HK-2 (cell line): Measurements from ENCODE around the gene CHD3.
A peak's percentile ranks its signal among the peaks of the same experiment; 100 is the strongest.

Source experiments
- DNase-seq: peaks from one replicate; pipeline ENCODE4 v3.0.0-alpha.2; 2018; ENCODE audit not compliant: unreplicated experiment

CHD3 gene

DNA sequence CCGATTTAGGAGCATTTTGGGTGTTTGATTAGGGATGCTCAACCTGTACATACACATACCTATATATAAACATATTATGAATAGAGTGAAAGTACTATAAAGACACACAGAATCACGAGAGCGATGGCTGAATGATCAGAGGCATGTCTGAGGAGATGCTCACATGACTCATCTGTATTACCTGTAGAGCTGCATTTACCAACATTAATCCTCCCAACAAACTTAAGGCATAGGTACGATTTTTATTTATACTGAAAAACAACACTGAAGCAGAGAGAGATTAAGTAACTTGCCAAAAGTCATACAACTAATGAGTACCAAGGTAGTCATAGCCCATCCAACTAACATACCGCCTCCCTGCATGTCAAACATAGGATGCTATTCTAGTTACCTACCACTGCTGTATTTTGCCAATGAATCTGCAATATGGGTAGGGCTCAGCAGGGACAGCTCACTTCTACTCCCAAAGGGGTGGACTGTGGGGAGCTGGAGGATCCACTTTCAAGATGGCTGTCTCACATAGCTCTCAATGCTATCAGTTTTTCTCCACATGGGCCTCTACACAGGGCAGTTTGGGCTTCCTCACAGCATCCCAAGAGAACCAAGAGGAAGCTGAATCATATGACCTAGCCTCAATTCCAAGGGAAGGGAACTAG, 23.5 kb upstream of the CHD3 start:
- no peak for DNase-seq

- no peak for DNase-seq
Measured at GRCh38 chr17:7867881-7868329, 20.7 kb upstream of the CHD3 start.

GRCh38 chr17:7873051-7873450, 15.5 kb upstream of the CHD3 start:
- no peak for DNase-seq

GRCh38 chr17:7875804-7876370, 12.7 kb upstream of the CHD3 start:
- no peak for DNase-seq

DNA sequence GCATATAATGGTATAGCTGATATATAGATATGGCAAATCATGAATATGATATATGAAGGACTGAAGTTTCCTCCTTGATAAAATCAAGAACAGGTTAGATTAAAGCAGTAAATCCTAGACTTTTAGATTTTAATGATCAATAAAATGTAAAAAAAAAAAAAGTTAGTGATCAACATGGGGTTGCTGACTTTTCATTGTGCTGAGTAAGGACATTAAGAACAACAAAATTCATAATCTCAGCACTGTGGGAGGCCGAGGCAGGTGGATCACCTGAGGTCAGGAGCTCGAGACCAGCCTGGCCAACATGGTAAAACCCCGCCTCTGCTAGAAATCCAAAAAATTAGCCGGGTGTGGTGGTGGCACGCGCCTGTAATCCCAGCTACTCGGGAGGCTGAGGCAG, 10.4 kb upstream of the CHD3 start:
- no peak for DNase-seq

DNA sequence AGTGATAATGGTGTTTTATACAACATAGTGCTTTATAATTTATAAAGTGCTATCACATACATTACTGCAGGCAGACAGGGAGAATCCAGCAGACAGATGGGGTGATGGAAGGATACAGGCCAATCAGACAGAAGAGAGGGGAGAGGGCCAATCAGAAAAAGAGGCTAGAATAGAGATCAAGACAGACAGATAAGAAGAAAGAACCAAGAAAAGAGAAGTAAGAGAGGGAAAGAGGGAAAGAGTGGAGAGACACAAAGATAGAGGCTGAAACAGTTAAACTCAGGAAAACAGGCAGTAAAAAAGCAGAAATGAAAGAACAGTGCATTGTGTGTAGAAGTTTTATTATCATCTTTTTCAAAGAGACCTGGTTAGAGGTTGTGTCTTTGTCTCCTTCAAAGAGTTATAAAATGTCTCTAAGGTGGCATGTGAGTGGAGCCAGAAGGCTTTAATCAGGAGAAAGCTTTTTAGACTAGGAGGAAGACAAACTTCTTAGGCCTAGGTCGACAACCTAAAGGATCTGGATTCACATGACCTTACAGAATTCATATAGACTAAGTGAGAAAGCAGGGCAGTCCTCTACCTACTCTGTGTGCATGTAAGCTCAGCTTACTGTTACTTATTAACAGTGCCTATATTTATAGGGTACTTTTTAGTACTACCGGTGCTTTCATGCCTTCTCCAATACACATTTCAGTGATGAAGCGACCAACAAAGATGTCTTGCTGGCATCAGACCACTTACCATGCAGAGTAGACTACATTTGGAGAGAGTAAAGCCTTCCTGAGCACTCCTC, 8.3 kb upstream of the CHD3 start:
- DNase-seq = no peak

DNA sequence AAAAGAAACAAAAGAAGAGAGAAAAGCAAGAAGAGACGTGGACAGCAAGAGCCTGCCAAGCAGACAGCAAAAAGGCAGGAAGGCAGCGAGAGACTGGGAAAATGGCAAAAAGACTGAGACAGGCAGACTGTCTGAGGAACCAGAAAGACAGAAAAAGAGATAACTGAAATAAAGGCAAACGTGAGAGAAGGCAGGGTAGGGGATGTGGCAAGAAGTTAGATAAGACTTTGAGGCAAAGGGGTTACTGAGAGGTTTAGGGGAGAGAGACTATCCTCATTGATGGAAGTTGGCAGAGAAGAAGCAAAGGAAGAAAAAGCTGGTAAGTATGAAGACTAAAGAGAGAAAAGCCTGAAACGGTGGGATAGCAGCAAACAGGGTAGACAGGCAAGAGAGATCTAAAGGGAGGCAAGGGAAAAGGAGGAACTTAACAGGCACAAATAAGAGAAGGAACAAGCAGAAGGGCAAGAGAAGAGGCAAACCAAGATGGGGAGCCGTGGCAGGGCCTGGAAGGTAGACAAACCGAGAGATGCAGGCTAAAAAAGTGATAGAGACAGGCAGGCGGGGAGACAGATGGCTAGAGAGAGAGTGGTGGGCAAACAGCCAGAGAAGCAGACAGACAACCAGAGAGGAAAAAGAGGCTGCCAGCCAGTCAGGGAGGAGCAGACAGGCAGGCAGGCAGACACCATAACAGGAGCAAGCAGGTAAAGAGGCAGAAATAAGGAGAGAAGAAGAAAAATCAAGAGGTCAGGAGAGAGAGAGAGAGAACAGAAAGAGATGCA, 7.1 kb upstream of the CHD3 start:
- no peak for DNase-seq

DNA sequence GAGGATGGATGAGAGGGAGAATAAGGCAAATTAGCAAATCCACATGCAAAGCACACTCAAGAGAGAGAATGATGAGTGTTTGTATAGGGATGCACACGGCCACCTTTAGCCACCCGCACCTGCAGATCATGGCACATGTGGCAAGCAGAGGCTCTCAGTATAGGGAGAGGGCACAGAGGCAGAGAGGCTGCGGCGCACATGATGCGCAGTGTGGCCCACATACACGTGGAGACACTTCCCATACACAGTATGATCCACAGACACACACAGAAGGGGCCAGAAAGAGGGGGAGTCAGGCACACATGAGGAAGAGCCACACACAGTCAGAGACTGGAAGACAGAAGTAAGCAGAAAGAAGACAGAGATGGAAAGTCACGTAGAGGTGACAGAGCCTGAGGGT, 6.5 kb upstream of the CHD3 start:
- no peak for DNase-seq

GRCh38 chr17:7882629-7883028, 6.0 kb upstream of the CHD3 start:
- no peak for DNase-seq

DNA sequence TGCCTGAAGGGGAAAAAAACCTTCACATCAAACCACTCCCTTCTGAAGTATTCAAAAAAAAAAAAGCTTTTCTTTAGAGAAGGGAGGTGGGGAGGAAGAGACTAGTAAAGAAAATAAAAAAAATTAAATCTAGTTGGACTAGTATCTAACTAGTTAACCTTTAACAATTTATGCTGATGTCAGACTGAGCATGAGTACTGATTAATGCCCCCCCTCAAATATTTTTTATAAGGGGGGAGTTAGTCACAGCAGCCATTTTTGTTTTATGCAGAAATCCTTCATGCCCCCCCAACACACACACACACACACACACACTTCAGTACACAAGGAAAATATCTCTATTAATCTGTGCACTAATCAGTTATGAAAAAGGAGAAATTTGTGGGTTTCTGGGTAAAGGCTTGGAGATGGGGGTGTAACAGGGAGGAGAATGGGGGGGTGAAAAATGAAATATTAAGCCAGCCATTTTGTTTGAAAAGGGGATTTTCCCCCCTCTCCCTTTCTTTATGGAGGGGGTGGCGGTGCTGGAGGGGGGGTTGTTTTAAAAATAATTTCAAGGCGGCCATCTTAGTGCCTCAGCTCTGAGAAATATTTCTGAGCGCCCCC, 4.7 kb upstream of the CHD3 start:
- DNase-seq = no peak

- peak; percentile 51 for DNase-seq
Measured at GRCh38 chr17:7884581-7885366, 3.8 kb upstream of the CHD3 start.

GRCh38 chr17:7885367-7886226, 3.0 kb upstream of the CHD3 start:
- peak; percentile 50 for DNase-seq

DNA sequence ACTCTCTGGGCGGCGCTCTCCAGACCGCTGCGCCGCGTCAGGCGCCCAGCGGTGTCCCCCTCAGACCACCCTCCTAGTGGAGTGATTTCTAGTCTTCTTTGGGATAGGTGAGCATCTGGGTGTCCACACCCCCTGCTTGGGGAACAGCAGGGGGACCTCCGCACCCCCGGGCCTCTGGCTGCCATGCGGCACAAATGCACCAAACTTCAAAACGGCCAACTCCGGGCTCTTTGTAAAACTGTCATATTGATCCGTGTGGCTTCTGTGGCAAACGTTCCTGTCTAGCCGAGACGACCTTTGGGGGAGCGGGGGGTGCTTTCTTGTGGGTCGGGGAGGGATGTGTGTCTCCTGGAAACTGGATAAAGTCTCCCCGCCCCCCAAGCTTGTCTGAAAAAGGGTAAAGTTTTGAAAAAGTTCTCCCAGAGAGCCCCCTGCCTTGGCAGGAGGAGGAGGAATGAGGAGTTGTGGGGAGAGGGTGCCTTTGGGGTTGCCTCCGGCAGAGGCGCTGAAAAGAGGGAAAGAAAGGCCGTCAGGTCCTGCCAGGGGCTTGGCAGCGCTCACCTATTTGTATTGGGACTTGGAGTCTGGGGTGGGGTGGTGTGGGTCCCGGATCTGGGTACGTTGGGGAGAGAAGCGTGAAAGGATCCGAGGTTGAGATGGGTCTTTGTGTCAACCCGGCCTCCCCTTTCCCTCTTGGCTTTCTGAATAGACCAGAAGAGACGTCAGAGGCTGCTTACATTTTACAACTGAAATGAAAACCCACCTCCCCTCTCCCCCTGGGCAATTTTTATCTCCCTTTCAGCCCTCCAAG, 2.2 kb upstream of the CHD3 start:
- peak; percentile 35 for DNase-seq

DNA sequence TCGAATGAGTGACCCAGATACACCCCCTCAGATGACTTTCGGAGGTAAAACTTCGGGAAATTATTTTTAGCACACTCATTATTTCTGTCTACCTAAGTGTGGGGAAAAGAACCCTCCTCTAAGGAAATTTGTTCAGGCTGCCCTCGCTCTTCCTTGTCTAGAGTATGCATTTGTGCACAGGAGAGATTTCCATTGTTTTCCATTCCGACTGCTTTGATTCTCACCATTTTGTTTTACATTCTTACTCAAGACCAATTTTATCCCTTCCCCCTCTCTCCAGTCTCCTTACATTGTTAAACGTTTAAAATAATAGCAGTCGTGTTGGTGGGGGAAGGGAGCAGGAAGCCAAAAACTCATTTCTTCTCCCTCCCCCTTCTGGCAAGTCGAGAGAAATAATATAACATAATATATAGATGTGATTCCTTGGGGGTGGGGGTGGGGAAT, 1.5 kb upstream of the CHD3 start:
- DNase-seq = no peak

DNA sequence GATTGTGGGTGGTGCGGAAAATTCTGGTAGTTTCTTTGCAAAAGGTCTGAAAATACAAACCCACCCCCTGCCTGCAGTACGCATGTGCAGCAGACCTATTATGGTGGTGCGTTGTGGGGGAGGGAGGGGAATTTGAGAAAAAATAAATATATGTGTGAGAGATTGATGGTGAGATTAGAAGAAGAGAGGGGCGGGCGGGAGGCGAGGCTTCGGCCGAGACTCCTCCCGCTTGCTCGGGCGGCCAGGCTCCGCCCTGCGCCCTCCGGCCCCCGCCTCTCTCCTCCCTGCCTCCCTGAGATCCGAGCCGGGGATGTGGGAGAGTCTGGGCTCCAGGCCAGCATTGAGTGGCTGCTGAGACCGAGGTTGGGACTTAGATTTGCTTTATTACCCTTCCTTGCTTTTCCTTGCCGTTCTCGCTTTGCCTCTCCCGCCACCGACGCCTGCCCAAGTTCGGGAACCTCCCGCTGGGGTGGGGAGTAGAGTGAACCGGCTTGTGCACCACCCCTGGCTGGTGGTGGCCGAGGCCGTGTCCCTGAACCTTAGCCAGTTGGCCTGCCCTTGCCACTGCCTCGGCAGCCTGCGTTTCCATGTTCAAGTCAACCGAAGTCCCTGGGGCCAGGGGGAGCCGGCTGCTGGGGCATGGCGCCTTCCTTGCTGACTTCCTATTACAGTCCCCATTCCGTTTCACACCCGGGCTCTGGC, 956 bp upstream of the CHD3 start:
- DNase-seq = peak; percentile 89

DNA sequence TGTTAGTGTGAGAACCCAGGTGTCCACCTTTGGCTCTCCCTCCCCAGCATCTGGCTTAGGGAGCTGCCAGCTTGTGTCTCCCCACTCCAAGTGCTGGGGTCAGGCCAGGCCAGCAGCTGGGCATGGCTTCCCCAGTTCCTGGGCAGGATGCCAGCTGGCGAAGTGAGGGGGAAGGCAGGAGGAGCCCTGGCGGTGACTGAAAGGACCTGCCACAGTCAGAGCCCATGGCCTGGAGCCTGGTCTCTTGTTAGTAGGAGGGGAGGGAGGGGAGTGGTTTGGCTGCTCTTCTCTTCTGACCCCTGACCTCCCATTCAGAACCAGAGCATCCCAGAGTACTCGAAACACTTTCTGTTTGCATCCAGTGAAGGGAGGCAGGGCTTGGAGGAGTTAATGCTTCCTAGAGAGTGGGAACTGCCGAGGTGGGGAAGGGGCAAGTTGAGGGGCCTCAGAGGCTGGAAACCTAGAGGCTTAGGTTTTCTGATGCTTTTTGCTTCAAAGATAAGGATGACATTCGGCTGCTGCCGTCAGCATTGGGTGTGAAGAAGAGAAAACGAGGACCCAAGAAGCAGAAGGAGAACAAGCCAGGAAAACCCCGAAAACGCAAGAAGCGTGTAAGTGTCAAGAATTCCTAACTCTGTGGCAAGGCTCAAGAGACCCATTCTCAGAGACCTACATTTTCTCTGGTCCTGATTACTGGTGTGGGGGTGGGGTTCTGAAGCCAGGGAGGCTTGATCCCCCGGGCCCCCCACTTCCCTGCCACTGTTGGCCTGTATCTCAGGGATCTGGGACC, 772 bp downstream of the CHD3 start:
- peak; percentile 89 for DNase-seq

GRCh38 chr17:7893187-7893880, 4.7 kb downstream of the CHD3 start:
- DNase-seq = no peak
